Peyer's patch (tissue), 4 donors: ENCODE results near the gene IL31RA.
"Not testable (repeated sequence)": the region's sequence is repeated elsewhere in the genome, so short reads cannot be mapped to it uniquely, and the experiment has no call there.

Experiments used
- CTCF ChIP-seq, 6 experiments: fragments of 450-650 bp in 4 of 6; fragments of 200-600 bp in 2 of 6; sonication (generic) in 1 of 6; IDR thresholded peaks; one replicate each; pipeline ENCODE4 v1.5.1; 2017 to 2019; ENCODE audit warnings: antibody characterized with exemption in 6 of 6, mild to moderate bottlenecking in 3 of 6, moderate library complexity in 1 of 6
- POLR2A ChIP-seq, 2 donors: fragments of 450-650 bp; IDR thresholded peaks; one replicate each; pipeline ENCODE4 v1.5.1; 2017; ENCODE audit warnings: antibody characterized with exemption in 2 of 2, mild to moderate bottlenecking in 2 of 2, moderate library complexity in 2 of 2

GRCh38 chr5:55815939-55816338, 35.2 kb upstream of the IL31RA start:
- not testable (repeated sequence) for TF ChIP-seq CTCF, POLR2A (IDR thresholded peaks at IDR 0.05)
